H9 (cell line): Measurements from ENCODE around the gene FAM174A. TPM values are rescaled to one million over a fixed set of nuclear protein-coding genes. Genes with fewer than 3 reads are reported as not detected.

Experiments used
- DNase-seq: peaks from one replicate; pipeline ENCODE4 v3.0.0-alpha.2; 2017
- H2AFZ ChIP-seq: one replicate; pipeline ENCODE4 v1.6.1; 2013; ENCODE audit warnings: mild to moderate bottlenecking, low read length, control low read depth, moderate library complexity
- H2AK5ac ChIP-seq: 2 replicates; pipeline ENCODE4 v1.6.1; 2013; ENCODE audit warnings: low read length, control low read depth, mixed read lengths; ENCODE audit not compliant: insufficient read length
- H2BK120ac ChIP-seq: one replicate; pipeline ENCODE4 v1.6.1; 2013; ENCODE audit warnings: low read depth, mild to moderate bottlenecking, low read length, control low read depth, inconsistent platforms; ENCODE audit not compliant: poor library complexity, severe bottlenecking
- H2BK12ac ChIP-seq: 2 replicates; pipeline ENCODE4 v1.6.1; 2013; ENCODE audit warnings: low read length, control low read depth, mixed read lengths, low read depth; ENCODE audit not compliant: insufficient read length
- H2BK15ac ChIP-seq: 2 replicates; pipeline ENCODE4 v1.6.1; 2013; ENCODE audit warnings: low read depth, low read length, control low read depth
- H2BK20ac ChIP-seq: one replicate; pipeline ENCODE4 v1.6.1; 2013; ENCODE audit warnings: low read depth, mild to moderate bottlenecking, low read length, control low read depth, inconsistent platforms; ENCODE audit not compliant: poor library complexity, severe bottlenecking
- H2BK5ac ChIP-seq: 2 replicates; pipeline ENCODE4 v1.6.1; 2013; ENCODE audit warnings: low read length, control low read depth, mixed read lengths; ENCODE audit not compliant: insufficient read length
- H3K14ac ChIP-seq: 2 replicates; pipeline ENCODE4 v1.6.1; 2013; ENCODE audit warnings: low read length, control low read depth; ENCODE audit not compliant: insufficient read depth
- H3K18ac ChIP-seq: 2 replicates; pipeline ENCODE4 v1.6.1; 2013; ENCODE audit warnings: low read depth, mild to moderate bottlenecking, mixed read lengths, low read length, control low read depth; ENCODE audit not compliant: insufficient read length
- H3K23ac ChIP-seq: 2 replicates; pipeline ENCODE4 v1.6.1; 2013; ENCODE audit warnings: low read length, control low read depth, mixed read lengths, low read depth; ENCODE audit not compliant: insufficient read length
- H3K23me2 ChIP-seq: 2 replicates; pipeline ENCODE4 v1.6.1; 2013; ENCODE audit warnings: low read depth, mild to moderate bottlenecking, mixed read lengths, low read length, control low read depth; ENCODE audit not compliant: insufficient read length, poor library complexity, severe bottlenecking
- H3K27ac ChIP-seq: 2 replicates; pipeline ENCODE4 v1.5.1; 2013; ENCODE audit warnings: low read length, control low read depth, mixed read lengths, low read depth; ENCODE audit not compliant: insufficient read length
- H3K27me3 ChIP-seq: 2 replicates; pipeline ENCODE4 v1.6.1; 2013; ENCODE audit warnings: low read length, control low read depth, inconsistent platforms; ENCODE audit not compliant: insufficient read depth
- H3K4ac ChIP-seq: 2 replicates; pipeline ENCODE4 v1.6.1; 2013; ENCODE audit warnings: low read depth, mild to moderate bottlenecking, control low read depth, inconsistent platforms, low read length, moderate library complexity
- H3K4me1 ChIP-seq: 2 replicates; pipeline ENCODE4 v1.6.1; 2013; ENCODE audit warnings: low read length, control low read depth, inconsistent platforms; ENCODE audit not compliant: insufficient read depth
- H3K4me2 ChIP-seq: 2 replicates; pipeline ENCODE4 v1.6.1; 2013; ENCODE audit warnings: low read length, control low read depth, mixed read lengths; ENCODE audit not compliant: insufficient read length, insufficient read depth
- H3K56ac ChIP-seq: 2 replicates; pipeline ENCODE4 v1.6.1; 2013; ENCODE audit warnings: low read depth, mild to moderate bottlenecking, mixed read lengths, low read length, control low read depth; ENCODE audit not compliant: insufficient read length
- H3K79me1 ChIP-seq: 2 replicates; pipeline ENCODE4 v1.6.1; 2013; ENCODE audit warnings: low read depth, mild to moderate bottlenecking, moderate library complexity, low read length, control low read depth, inconsistent platforms; ENCODE audit not compliant: insufficient read depth, poor library complexity, severe bottlenecking
- H3K79me2 ChIP-seq: 2 replicates; pipeline ENCODE4 v1.6.1; 2013; ENCODE audit warnings: low read length, control low read depth, inconsistent platforms; ENCODE audit not compliant: insufficient read depth
- H3K9ac ChIP-seq: 2 replicates; pipeline ENCODE4 v1.6.1; 2013; ENCODE audit warnings: low read length, control low read depth, mixed read lengths; ENCODE audit not compliant: insufficient read length; ENCODE audit errors: extremely low read depth
- H3K9me3 ChIP-seq: one replicate; pipeline ENCODE4 v1.6.1; 2013; ENCODE audit warnings: low read depth, low read length, inconsistent platforms; ENCODE audit not compliant: control insufficient read depth
- H3T11ph ChIP-seq: one replicate; pipeline ENCODE4 v1.6.1; 2013; ENCODE audit warnings: mild to moderate bottlenecking, low read length, control low read depth, inconsistent platforms
- H4K20me1 ChIP-seq: one replicate; pipeline ENCODE4 v1.6.1; 2013; ENCODE audit not compliant: control insufficient read depth, insufficient read length, insufficient read depth
- H4K5ac ChIP-seq: 2 replicates; pipeline ENCODE4 v1.6.1; 2013; ENCODE audit warnings: low read depth, mild to moderate bottlenecking, mixed read lengths, low read length, control low read depth; ENCODE audit not compliant: insufficient read length
- H4K8ac ChIP-seq: replicated peaks from 2 replicates; pipeline ENCODE4 v1.6.1; 2013; ENCODE audit warnings: low read length, control low read depth, mixed read lengths, low read depth; ENCODE audit not compliant: insufficient read length
- H4K91ac ChIP-seq: 2 replicates; pipeline ENCODE4 v1.6.1; 2013; ENCODE audit warnings: low read depth, mild to moderate bottlenecking, moderate library complexity, mixed read lengths, low read length, control low read depth; ENCODE audit not compliant: insufficient read length
- H3K27ac Mint-ChIP-seq, 3 experiments: 2 replicates in 2 of 3; 3 replicates in 1 of 3; pipeline ENCODE4 v1.8.0; 2020 to 2021; ENCODE audit warnings: mixed read lengths in 3 of 3, mild to moderate bottlenecking in 1 of 3, moderate library complexity in 1 of 3
- H3K27me3 Mint-ChIP-seq: 2 replicates; pipeline ENCODE4 v1.8.0; 2021; ENCODE audit warnings: low read depth, mild to moderate bottlenecking, moderate library complexity, mixed read lengths
- H3K36me3 Mint-ChIP-seq, 3 experiments: 2 replicates in 2 of 3; 3 replicates in 1 of 3; pipeline ENCODE4 v1.8.0; 2020 to 2021; ENCODE audit warnings: low read depth in 3 of 3, mixed read lengths in 3 of 3; ENCODE audit not compliant: insufficient read depth in 1 of 3
- H3K4me1 Mint-ChIP-seq, 2 experiments: 2 replicates each; pipeline ENCODE4 v1.8.0; 2020; ENCODE audit warnings: mixed read lengths in 2 of 2
- H3K4me3 Mint-ChIP-seq, 2 experiments: 2 replicates in 1 of 2; 3 replicates in 1 of 2; pipeline ENCODE4 v1.8.0; 2020 to 2021; ENCODE audit warnings: mild to moderate bottlenecking in 2 of 2, mixed read lengths in 2 of 2, moderate library complexity in 1 of 2
- H3K9me3 Mint-ChIP-seq, 2 experiments: 2 replicates in 1 of 2; 3 replicates in 1 of 2; pipeline ENCODE4 v1.8.0; 2020; ENCODE audit warnings: mild to moderate bottlenecking in 2 of 2, mixed read lengths in 2 of 2, moderate library complexity in 1 of 2
- CTCF ChIP-seq: fragments of 200-600 bp; sonication (generic); conservative IDR thresholded peaks from 3 replicates; pipeline ENCODE4 v1.8.0; 2021; ENCODE audit warnings: antibody characterized with exemption, mild to moderate bottlenecking
- WGBS: extraction: QIAGEN DNeasy Blood & Tissue Kit; methylation state at CpG from one replicate; pipeline ENCODE4 v1.1.7; 2013; ENCODE audit warnings: missing lambda C conversion rate, low lambda C conversion rate, mixed read lengths; ENCODE audit not compliant: insufficient read length; ENCODE audit errors: extremely low coverage; 5-methylcytosine and 5-hydroxymethylcytosine counted together
- total RNA-seq: library from RNA; stranded (reverse); gene quantifications from 2 replicates; pipeline ENCODE4 v1.2.1, GENCODE V29; 2021

The FAM174A gene
- total RNA-seq, 1 experiment from 2014 or later: 4.3 TPM

- Histone ChIP-seq H3T11ph (no peak overlapping the region), H2AFZ (no peak overlapping the region), H2BK20ac (no peak overlapping the region), H2BK15ac (no peak overlapping the region), H2BK12ac (no peak overlapping the region), H3K18ac (no peak overlapping the region), H3K23ac (no peak overlapping the region), H3K79me1 (no peaks in the 10 kb centered on the region), H3K79me2 (no peaks in the 10 kb centered on the region), H3K9me3 (no peaks in the 10 kb centered on the region), H3K4ac (no peak overlapping the region), H2BK120ac (no peak overlapping the region), H3K27ac (no peak overlapping the region), H2BK5ac (no peak overlapping the region), H4K5ac (no peak overlapping the region), H3K4me1 (no peaks in the 10 kb centered on the region), H4K91ac (no peak overlapping the region), H3K23me2 (no peaks in the 10 kb centered on the region), H2AK5ac (no peak overlapping the region), H3K27me3 (no peaks in the 10 kb centered on the region), H3K56ac (no peak overlapping the region), H3K14ac (no peak overlapping the region), H4K20me1 (no peaks in the 10 kb centered on the region), H3K4me2 (no peak overlapping the region), H3K9ac (no peak overlapping the region), H4K8ac (no peak overlapping the region)
- Mint-ChIP-seq H3K4me1 (no peaks in the 10 kb centered on the region), H3K27me3 (no peaks in the 10 kb centered on the region), H3K9me3 (no peaks in the 10 kb centered on the region), H3K4me3 (no peak overlapping the region), H3K36me3 (no peaks in the 10 kb centered on the region), H3K27ac (no peak overlapping the region)
- no CpG with 5 or more reads among the region's 1 CpG for WGBS
- no peak for TF ChIP-seq CTCF
- DNase-seq: no peak
Measured at GRCh38 chr5:100542086-100542485, 6.9 kb downstream of the FAM174A start.
